ENCODE data around the gene GRK2.

DNA sequence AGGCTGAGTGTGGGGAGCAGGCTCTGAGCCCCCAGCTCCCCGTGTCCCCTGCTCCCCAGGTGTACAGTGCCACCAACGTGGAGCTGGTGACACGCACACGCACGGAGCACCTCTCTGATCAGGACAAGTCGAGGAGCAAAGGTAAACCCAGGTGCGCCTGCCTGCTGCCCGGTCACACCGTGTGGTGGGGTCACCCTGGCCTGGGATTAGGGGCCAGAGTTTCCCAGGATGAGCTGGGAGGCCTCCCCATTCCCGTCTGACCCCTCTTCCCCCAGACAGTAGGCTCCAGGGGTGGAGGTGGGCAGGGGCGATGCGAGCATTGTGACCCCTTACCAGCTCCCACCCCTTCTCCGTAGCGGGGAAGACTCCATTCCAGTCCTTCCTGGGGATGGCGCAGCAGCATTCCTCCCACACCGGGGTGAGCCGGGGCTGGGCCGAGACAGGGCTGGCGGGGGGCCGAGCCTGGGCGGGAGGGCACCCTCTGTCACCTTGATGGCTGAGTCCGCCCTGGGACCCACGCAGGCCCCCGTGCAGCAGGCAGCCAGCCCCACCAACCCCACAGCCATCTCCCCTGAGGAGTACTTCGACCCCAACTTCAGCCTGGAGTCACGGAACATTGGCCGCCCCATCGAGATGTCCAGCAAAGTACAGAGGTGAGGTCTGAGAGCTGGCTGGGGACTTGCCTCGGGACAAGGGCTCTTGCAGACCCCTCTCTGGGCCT is 33.4 kb downstream of the GRK2 start:
- TF ChIP-seq POLR2AphosphoS5 (IDR thresholded peaks at IDR 0.05) (no peak), POLR2A (IDR thresholded peaks at IDR 0.05) (no peak), EP300 (IDR thresholded peaks at IDR 0.05) (no peak)
- TF ChIP-seq, protein P1, sequence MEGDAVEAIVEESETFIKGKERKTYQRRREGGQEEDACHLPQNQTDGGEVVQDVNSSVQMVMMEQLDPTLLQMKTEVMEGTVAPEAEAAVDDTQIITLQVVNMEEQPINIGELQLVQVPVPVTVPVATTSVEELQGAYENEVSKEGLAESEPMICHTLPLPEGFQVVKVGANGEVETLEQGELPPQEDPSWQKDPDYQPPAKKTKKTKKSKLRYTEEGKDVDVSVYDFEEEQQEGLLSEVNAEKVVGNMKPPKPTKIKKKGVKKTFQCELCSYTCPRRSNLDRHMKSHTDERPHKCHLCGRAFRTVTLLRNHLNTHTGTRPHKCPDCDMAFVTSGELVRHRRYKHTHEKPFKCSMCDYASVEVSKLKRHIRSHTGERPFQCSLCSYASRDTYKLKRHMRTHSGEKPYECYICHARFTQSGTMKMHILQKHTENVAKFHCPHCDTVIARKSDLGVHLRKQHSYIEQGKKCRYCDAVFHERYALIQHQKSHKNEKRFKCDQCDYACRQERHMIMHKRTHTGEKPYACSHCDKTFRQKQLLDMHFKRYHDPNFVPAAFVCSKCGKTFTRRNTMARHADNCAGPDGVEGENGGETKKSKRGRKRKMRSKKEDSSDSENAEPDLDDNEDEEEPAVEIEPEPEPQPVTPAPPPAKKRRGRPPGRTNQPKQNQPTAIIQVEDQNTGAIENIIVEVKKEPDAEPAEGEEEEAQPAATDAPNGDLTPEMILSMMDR (IDR thresholded peaks at IDR 0.05): no peak
